ENCODE results near the gene SPTLC3. TPM values are rescaled to one million over a fixed set of nuclear protein-coding genes. Genes with fewer than 3 reads are reported as not detected.

Gene SPTLC3
- total RNA-seq, 2 experiments from 2014 or later, result not detected

GRCh38 chr20:13205425-13205824 lies 196.7 kb downstream of the SPTLC3 start:
- H2AFZ ChIP-seq (ENCODE audit: low read length), result no peak overlapping the region
- H3K79me2 ChIP-seq (ENCODE audit: insufficient read depth, low read depth, low read length), result no peaks in the 10 kb centered on the region
- ChIA-PET CTCF (ENCODE audit: unreplicated experiment) (no interaction called here), POLR2A (interaction anchor here (0.6 kb wide), 1 partner anchor 949 kb away, joined by 3 read pairs; no protein-coding TSS in a partner anchor)
- DNase-seq (ENCODE audit: low spot score), result no peak
- H4K20me1 ChIP-seq (ENCODE audit: insufficient read depth, low read length), result no peaks in the 10 kb centered on the region
- no peaks in the 10 kb centered on the region for H3K4me1 ChIP-seq (ENCODE audit: insufficient read depth, low read length, poor library complexity, severe bottlenecking)
- no peaks in the 10 kb centered on the region for H3K36me3 ChIP-seq (ENCODE audit: insufficient read depth, low read length)
- no TSS peak for BruUV-seq (replicated peaks)
- intact Hi-C loops (cut with micrococcal nuclease; ENCODE audit: unreplicated experiment), result no loop called here
- no peak overlapping the region for H3K4me2 ChIP-seq (ENCODE audit: low read length)
- H3K27ac ChIP-seq (ENCODE audit: low read depth, low read length, poor library complexity, severe bottlenecking), result no peak overlapping the region
- H3K9me3 ChIP-seq (ENCODE audit: low read length), result no peaks in the 10 kb centered on the region
- no peak for TF ChIP-seq EZH2phosphoT487 (IDR thresholded peaks at IDR 0.05; ENCODE audit: borderline replicate concordance, low read depth, low read length)
- TF ChIP-seq CTCF (conservative IDR thresholded peaks at IDR 0.05; ENCODE audit: low read length), result no peak
- H3K4me3 ChIP-seq (ENCODE audit: low read depth, low read length, poor library complexity, severe bottlenecking), result no peak overlapping the region
- H3K9me2 ChIP-seq (ENCODE audit: insufficient read depth, low read length), result no peaks in the 10 kb centered on the region

GRCh38 chr20:13205848-13206434 lies 197.2 kb downstream of the SPTLC3 start:
- no peak overlapping the region for H2AFZ ChIP-seq (ENCODE audit: low read length)
- H3K4me1 ChIP-seq (ENCODE audit: insufficient read depth, low read length, poor library complexity, severe bottlenecking), result no peaks in the 10 kb centered on the region
- H3K27ac ChIP-seq (ENCODE audit: low read depth, low read length, poor library complexity, severe bottlenecking), result no peak overlapping the region
- no peak overlapping the region for H3K4me3 ChIP-seq (ENCODE audit: low read depth, low read length, poor library complexity, severe bottlenecking)
- H4K20me1 ChIP-seq (ENCODE audit: insufficient read depth, low read length), result no peaks in the 10 kb centered on the region
- H3K79me2 ChIP-seq (ENCODE audit: insufficient read depth, low read depth, low read length), result no peaks in the 10 kb centered on the region
- no peaks in the 10 kb centered on the region for H3K9me2 ChIP-seq (ENCODE audit: insufficient read depth, low read length)
- ChIA-PET CTCF (ENCODE audit: unreplicated experiment) (no interaction called here), POLR2A (interaction anchor here (0.6 kb wide), 1 partner anchor 949 kb away, joined by 3 read pairs; no protein-coding TSS in a partner anchor)
- intact Hi-C loops (cut with micrococcal nuclease; ENCODE audit: unreplicated experiment), result no loop called here
- no peak for DNase-seq (ENCODE audit: low spot score)
- no TSS peak for BruUV-seq (replicated peaks)
- H3K9me3 ChIP-seq (ENCODE audit: low read length), result no peaks in the 10 kb centered on the region
- TF ChIP-seq EZH2phosphoT487 (IDR thresholded peaks at IDR 0.05; ENCODE audit: borderline replicate concordance, low read depth, low read length) (no peak), CTCF (conservative IDR thresholded peaks at IDR 0.05; ENCODE audit: low read length) (no peak)
- H3K4me2 ChIP-seq (ENCODE audit: low read length), result no peak overlapping the region
- no peaks in the 10 kb centered on the region for H3K36me3 ChIP-seq (ENCODE audit: insufficient read depth, low read length)

- Histone ChIP-seq H4K20me1 (ENCODE audit: insufficient read depth, low read length) (no peaks in the 10 kb centered on the region), H3K4me3 (ENCODE audit: low read depth, low read length, poor library complexity, severe bottlenecking) (no peak overlapping the region), H3K27ac (ENCODE audit: low read depth, low read length, poor library complexity, severe bottlenecking) (no peak overlapping the region), H3K79me2 (ENCODE audit: insufficient read depth, low read depth, low read length) (no peaks in the 10 kb centered on the region), H2AFZ (ENCODE audit: low read length) (no peak overlapping the region), H3K9me2 (ENCODE audit: insufficient read depth, low read length) (no peaks in the 10 kb centered on the region), H3K36me3 (ENCODE audit: insufficient read depth, low read length) (no peaks in the 10 kb centered on the region), H3K4me2 (ENCODE audit: low read length) (no peak overlapping the region), H3K9me3 (ENCODE audit: low read length) (no peaks in the 10 kb centered on the region), H3K4me1 (ENCODE audit: insufficient read depth, low read length, poor library complexity, severe bottlenecking) (no peaks in the 10 kb centered on the region)
- ChIA-PET CTCF (ENCODE audit: unreplicated experiment) (no interaction called here), POLR2A (no interaction called here)
- DNase-seq (ENCODE audit: low spot score), result no peak
- TF ChIP-seq EZH2phosphoT487 (IDR thresholded peaks at IDR 0.05; ENCODE audit: borderline replicate concordance, low read depth, low read length) (no peak), CTCF (conservative IDR thresholded peaks at IDR 0.05; ENCODE audit: low read length) (no peak)
- no TSS peak for BruUV-seq (replicated peaks)
- intact Hi-C loops (cut with micrococcal nuclease; ENCODE audit: unreplicated experiment), result no loop called here
Measured at GRCh38 chr20:13207016-13207415, 198.2 kb downstream of the SPTLC3 start.
